IMR-90 (cell line): ENCODE data around the gene ST6GAL2. TPM values are rescaled to one million over a fixed set of nuclear protein-coding genes. Genes with fewer than 3 reads are reported as not detected.

Source experiments
- ATAC-seq: fragments of 200-7000 bp; cut with Tn5 transposase; 2 replicates; pipeline ENCODE4 v1.9.1; 2020; ENCODE audit warnings: low read depth, mild to moderate bottlenecking, moderate library complexity
- BruUV-seq: library from RNA; stranded (reverse); fragments of 400-500 nt; replicated peaks from 2 replicates; lab custom pipeline; 2021; lab: Mats Ljungman, UMichigan
- CTCF ChIA-PET: fragments of 300-600 bp; formaldehyde crosslinking; extraction: SDS; loops from one replicate; lab custom pipeline; 2021; ENCODE audit warnings: antibody characterized with exemption; lab: Yijun Ruan, JAX
- POLR2A ChIA-PET: fragments of 300-600 bp; sonication (Branson Sonifier 250); formaldehyde crosslinking; loops from one replicate; lab custom pipeline; 2022; ENCODE audit warnings: antibody characterized with exemption; ENCODE audit not compliant: unreplicated experiment; lab: Charles Lee
- DNase-seq: peaks from one replicate; pipeline ENCODE4 v3.0.0; 2013
- H2AFZ ChIP-seq: replicated peaks from 2 replicates; pipeline ENCODE3; 2013; ENCODE audit warnings: low read length, mild to moderate bottlenecking; ENCODE audit not compliant: poor library complexity
- H2AK5ac ChIP-seq: 2 replicates; pipeline ENCODE4 v1.6.1; 2013; ENCODE audit warnings: low read depth, low read length, inconsistent platforms
- H2AK9ac ChIP-seq: replicated peaks from 2 replicates; pipeline ENCODE3; 2013; ENCODE audit warnings: mild to moderate bottlenecking, low read depth, low read length, moderate library complexity; ENCODE audit not compliant: poor library complexity
- H2BK120ac ChIP-seq: 2 replicates; pipeline ENCODE4 v1.6.1; 2013; ENCODE audit warnings: low read depth, low read length, inconsistent platforms
- H2BK15ac ChIP-seq: 3 replicates; pipeline ENCODE4 v1.6.1; 2013; ENCODE audit warnings: low read depth, low read length, inconsistent platforms
- H2BK20ac ChIP-seq: 2 replicates; pipeline ENCODE4 v1.6.1; 2013; ENCODE audit warnings: low read depth, mild to moderate bottlenecking, inconsistent platforms, low read length, moderate library complexity
- H2BK5ac ChIP-seq: 2 replicates; pipeline ENCODE4 v1.6.1; 2013; ENCODE audit warnings: mild to moderate bottlenecking, low read depth, low read length, inconsistent platforms; ENCODE audit not compliant: poor library complexity, severe bottlenecking
- H3K14ac ChIP-seq: replicated peaks from 2 replicates; pipeline ENCODE4 v1.6.1; 2013; ENCODE audit warnings: low read depth, low read length, inconsistent platforms
- H3K18ac ChIP-seq: 2 replicates; pipeline ENCODE4 v1.6.1; 2013; ENCODE audit warnings: low read depth, low read length, control low read depth
- H3K23ac ChIP-seq: 2 replicates; pipeline ENCODE4 v1.6.1; 2013; ENCODE audit warnings: low read depth, low read length, inconsistent platforms
- H3K27ac ChIP-seq: 2 replicates; pipeline ENCODE4 v1.5.1; 2013; ENCODE audit warnings: mild to moderate bottlenecking, control low read depth, low read length; ENCODE audit not compliant: insufficient read depth
- H3K27me3 ChIP-seq: 2 replicates; pipeline ENCODE4 v1.6.1; 2013; ENCODE audit warnings: low read length; ENCODE audit not compliant: control insufficient read depth, insufficient read depth
- H3K36me3 ChIP-seq: 2 replicates; pipeline ENCODE4 v1.6.1; 2013; ENCODE audit warnings: low read length, mixed read lengths; ENCODE audit not compliant: control insufficient read depth, insufficient read depth
- H3K4ac ChIP-seq: 2 replicates; pipeline ENCODE4 v1.6.1; 2013; ENCODE audit warnings: low read depth, low read length, inconsistent platforms
- H3K4me1 ChIP-seq: 2 replicates; pipeline ENCODE4 v1.6.1; 2013; ENCODE audit warnings: low read length, mixed read lengths; ENCODE audit not compliant: control insufficient read depth, insufficient read depth
- H3K4me2 ChIP-seq: 2 replicates; pipeline ENCODE4 v1.6.1; 2013; ENCODE audit warnings: low read depth, mild to moderate bottlenecking, control low read depth, low read length, moderate library complexity
- H3K4me3 ChIP-seq: 2 replicates; pipeline ENCODE4 v1.5.1; 2013; ENCODE audit warnings: low read depth, mild to moderate bottlenecking, control low read depth, low read length, moderate library complexity; ENCODE audit not compliant: insufficient read depth
- H3K56ac ChIP-seq: 2 replicates; pipeline ENCODE4 v1.6.1; 2013; ENCODE audit warnings: low read length, inconsistent platforms; ENCODE audit not compliant: insufficient read depth; ENCODE audit errors: extremely low read depth
- H3K79me1 ChIP-seq, 2 experiments: 2 replicates each; pipeline ENCODE4 v1.6.1; 2013; ENCODE audit warnings: low read length in 2 of 2, inconsistent platforms in 1 of 2, low read depth in 1 of 2
- H3K9ac ChIP-seq: 2 replicates; pipeline ENCODE4 v1.6.1; 2013; ENCODE audit warnings: low read depth, low read length, control low read depth
- H3K9me1 ChIP-seq: 2 replicates; pipeline ENCODE4 v1.6.1; 2013; ENCODE audit warnings: low read length, inconsistent platforms; ENCODE audit not compliant: insufficient read depth
- H3K9me3 ChIP-seq: 2 replicates; pipeline ENCODE4 v1.6.1; 2013; ENCODE audit warnings: low read length; ENCODE audit not compliant: control insufficient read depth, insufficient read depth
- H4K20me1 ChIP-seq: 2 replicates; pipeline ENCODE4 v1.6.1; 2013; ENCODE audit warnings: low read length, inconsistent platforms; ENCODE audit not compliant: insufficient read depth
- H4K5ac ChIP-seq: 2 replicates; pipeline ENCODE4 v1.6.1; 2013; ENCODE audit warnings: mild to moderate bottlenecking, low read depth, low read length, control low read depth
- H4K8ac ChIP-seq, 2 experiments: 2 replicates each; pipeline ENCODE4 v1.6.1; 2013; ENCODE audit warnings: low read depth in 2 of 2, low read length in 2 of 2, control low read depth in 1 of 2, inconsistent platforms in 1 of 2
- H4K91ac ChIP-seq: 2 replicates; pipeline ENCODE4 v1.6.1; 2013; ENCODE audit warnings: low read depth, low read length, inconsistent platforms; ENCODE audit not compliant: insufficient read depth
- BHLHE40 ChIP-seq: fragments of 150-350 bp; IDR thresholded peaks from 2 replicates; pipeline ENCODE4 v1.6.1; 2016; ENCODE audit warnings: mild to moderate bottlenecking, low read depth, low read length
- CEBPB ChIP-seq: IDR thresholded peaks from 2 replicates; pipeline ENCODE4 v1.6.1; 2012; ENCODE audit warnings: low read depth, low read length, improper control_type of control experiment
- CHD1 ChIP-seq: IDR thresholded peaks from 2 replicates; pipeline ENCODE4 v1.6.1; 2012; ENCODE audit warnings: low read depth, low read length, improper control_type of control experiment
- FOS ChIP-seq: fragments of 150-350 bp; IDR thresholded peaks from 2 replicates; pipeline ENCODE4 v1.6.1; 2016; ENCODE audit warnings: low read depth, low read length
- MAFK ChIP-seq: IDR thresholded peaks from 2 replicates; pipeline ENCODE4 v1.6.1; 2012; ENCODE audit warnings: low read depth, low read length, improper control_type of control experiment
- MAZ ChIP-seq: IDR thresholded peaks from 2 replicates; pipeline ENCODE4 v1.6.1; 2012; ENCODE audit warnings: low read depth, mild to moderate bottlenecking, low read length, improper control_type of control experiment, moderate library complexity, borderline replicate concordance
- MXI1 ChIP-seq: IDR thresholded peaks from 2 replicates; pipeline ENCODE4 v1.6.1; 2012; ENCODE audit warnings: low read depth, mild to moderate bottlenecking, low read length, moderate library complexity, borderline replicate concordance
- NFE2L2 ChIP-seq: fragments of 150-350 bp; IDR thresholded peaks from 2 replicates; pipeline ENCODE4 v1.6.1; 2016; ENCODE audit warnings: low read depth, mild to moderate bottlenecking, low read length
- POLR2A ChIP-seq: IDR thresholded peaks from 2 replicates; pipeline ENCODE4 v1.6.1; 2012; ENCODE audit warnings: mild to moderate bottlenecking, low read depth, low read length
- RAD21 ChIP-seq: IDR thresholded peaks from 2 replicates; pipeline ENCODE4 v1.6.1; 2012; ENCODE audit warnings: low read length, improper control_type of control experiment
- RCOR1 ChIP-seq: IDR thresholded peaks from 2 replicates; pipeline ENCODE4 v1.6.1; 2012; ENCODE audit warnings: mild to moderate bottlenecking, low read length, improper control_type of control experiment; ENCODE audit not compliant: insufficient replicate concordance
- RFX5 ChIP-seq: IDR thresholded peaks from 2 replicates; pipeline ENCODE4 v1.8.0; 2012; ENCODE audit warnings: low read depth, mild to moderate bottlenecking, low read length, moderate library complexity
- SMC3 ChIP-seq: fragments of 150-350 bp; IDR thresholded peaks from 2 replicates; pipeline ENCODE4 v1.6.1; 2016; ENCODE audit warnings: low read depth, mild to moderate bottlenecking, antibody characterized with exemption, low read length, moderate library complexity
- WGBS, 2 experiments: methylation state at CpG; one replicate each; pipeline versions ENCODE4 v1.1.5 to v1.1.7; 2013; ENCODE audit warnings: missing lambda C conversion rate in 2 of 2; ENCODE audit not compliant: insufficient read length in 1 of 2; ENCODE audit errors: extremely low coverage in 2 of 2; 5-methylcytosine and 5-hydroxymethylcytosine counted together
- dilution Hi-C: fragments of 300-500 bp; cut with HindIII; formaldehyde crosslinking; loops from one replicate; pipeline ENCODE4 v1.14.3; 2018; ENCODE audit warnings: low sequenced_read_pairs; ENCODE audit not compliant: unreplicated experiment
- in situ Hi-C: fragments of 300-500 bp; cut with MboI; formaldehyde crosslinking; loops from 3 replicates; pipeline ENCODE4 v1.14.3; 2019; ENCODE audit warnings: low sequenced_read_pairs, inconsistent platforms, mixed read lengths
- intact Hi-C: fragments of 100-400 bp; cut with micrococcal nuclease; formaldehyde crosslinking; loops from 2 replicates; pipeline ENCODE4 v1.10.0; 2022
- polyA plus RNA-seq, 3 experiments: library from polyadenylated mRNA; depleted of rRNA; stranded (reverse); fragments of >200 nt; gene quantifications; 2 replicates each; pipeline ENCODE4 v1.2.3, GENCODE V29; 2012; ENCODE audit warnings: low replicate concordance in 1 of 3
- total RNA-seq: library from RNA; depleted of rRNA; stranded (reverse); fragments of >200 nt; gene quantifications from 2 replicates; pipeline ENCODE4 v1.2.3, GENCODE V29; 2012
- TF ChIP-seq, protein P1 (sequence below): fragments of 150-350 bp; IDR thresholded peaks from 2 replicates; pipeline ENCODE4 v1.6.1; 2017; ENCODE audit warnings: mild to moderate bottlenecking, antibody characterized with exemption, low read length, low read depth
- TF ChIP-seq, protein P2 (sequence below): fragments of 150-350 bp; IDR thresholded peaks from 2 replicates; pipeline ENCODE4 v1.6.1; 2016; ENCODE audit warnings: low read depth, mild to moderate bottlenecking, low read length, moderate library complexity, borderline replicate concordance
- TF ChIP-seq, protein P3 (sequence below): conservative IDR thresholded peaks from 2 replicates; pipeline ENCODE4 v1.5.1; 2012; ENCODE audit warnings: mild to moderate bottlenecking, low read depth, low read length, improper control_type of control experiment

The ST6GAL2 gene
- total and polyA plus RNA-seq, 2 of the 4 experiments (the other 2 are of a cell fraction): not detected

DNA sequence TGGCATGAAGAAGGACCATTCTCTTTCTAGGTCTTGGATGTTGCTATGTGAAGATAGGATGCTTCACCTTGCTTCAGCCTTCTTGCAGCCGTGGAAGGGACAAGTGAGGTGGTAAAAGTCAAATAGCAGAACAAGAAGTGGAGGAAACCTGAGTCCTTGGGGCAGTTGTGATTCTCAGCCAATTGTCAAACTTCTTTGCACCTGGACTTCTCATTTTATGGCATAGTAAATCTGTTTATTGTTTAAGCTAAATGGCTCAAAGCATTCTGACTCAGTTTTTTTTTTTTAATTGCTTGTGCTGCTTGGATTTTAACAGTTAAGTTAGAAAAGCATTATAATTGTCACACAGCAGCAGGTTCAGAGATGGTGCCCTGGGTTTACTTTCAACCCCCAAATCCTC lies 33.0 kb upstream of the ST6GAL2 start:
- WGBS, 2 experiments: no CpG with 5 or more reads among the region's 1 CpG
- H3K4ac ChIP-seq: no peak overlapping the region
- H2AK5ac ChIP-seq: no peak overlapping the region
- no TSS peak for BruUV-seq
- H2AFZ ChIP-seq: no peak overlapping the region
- TF ChIP-seq FOS (no peak), RFX5 (no peak), CHD1 (no peak), MAFK (no peak), SMC3 (no peak), RCOR1 (no peak), BHLHE40 (no peak), CEBPB (no peak), MXI1 (no peak), RAD21 (no peak), POLR2A (no peak), MAZ (no peak), NFE2L2 (no peak)
- TF ChIP-seq, protein P1, sequence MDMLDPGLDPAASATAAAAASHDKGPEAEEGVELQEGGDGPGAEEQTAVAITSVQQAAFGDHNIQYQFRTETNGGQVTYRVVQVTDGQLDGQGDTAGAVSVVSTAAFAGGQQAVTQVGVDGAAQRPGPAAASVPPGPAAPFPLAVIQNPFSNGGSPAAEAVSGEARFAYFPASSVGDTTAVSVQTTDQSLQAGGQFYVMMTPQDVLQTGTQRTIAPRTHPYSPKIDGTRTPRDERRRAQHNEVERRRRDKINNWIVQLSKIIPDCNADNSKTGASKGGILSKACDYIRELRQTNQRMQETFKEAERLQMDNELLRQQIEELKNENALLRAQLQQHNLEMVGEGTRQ: no peak
- TF ChIP-seq, protein P2, sequence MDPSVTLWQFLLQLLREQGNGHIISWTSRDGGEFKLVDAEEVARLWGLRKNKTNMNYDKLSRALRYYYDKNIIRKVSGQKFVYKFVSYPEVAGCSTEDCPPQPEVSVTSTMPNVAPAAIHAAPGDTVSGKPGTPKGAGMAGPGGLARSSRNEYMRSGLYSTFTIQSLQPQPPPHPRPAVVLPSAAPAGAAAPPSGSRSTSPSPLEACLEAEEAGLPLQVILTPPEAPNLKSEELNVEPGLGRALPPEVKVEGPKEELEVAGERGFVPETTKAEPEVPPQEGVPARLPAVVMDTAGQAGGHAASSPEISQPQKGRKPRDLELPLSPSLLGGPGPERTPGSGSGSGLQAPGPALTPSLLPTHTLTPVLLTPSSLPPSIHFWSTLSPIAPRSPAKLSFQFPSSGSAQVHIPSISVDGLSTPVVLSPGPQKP: no peak
- TF ChIP-seq, protein P3, sequence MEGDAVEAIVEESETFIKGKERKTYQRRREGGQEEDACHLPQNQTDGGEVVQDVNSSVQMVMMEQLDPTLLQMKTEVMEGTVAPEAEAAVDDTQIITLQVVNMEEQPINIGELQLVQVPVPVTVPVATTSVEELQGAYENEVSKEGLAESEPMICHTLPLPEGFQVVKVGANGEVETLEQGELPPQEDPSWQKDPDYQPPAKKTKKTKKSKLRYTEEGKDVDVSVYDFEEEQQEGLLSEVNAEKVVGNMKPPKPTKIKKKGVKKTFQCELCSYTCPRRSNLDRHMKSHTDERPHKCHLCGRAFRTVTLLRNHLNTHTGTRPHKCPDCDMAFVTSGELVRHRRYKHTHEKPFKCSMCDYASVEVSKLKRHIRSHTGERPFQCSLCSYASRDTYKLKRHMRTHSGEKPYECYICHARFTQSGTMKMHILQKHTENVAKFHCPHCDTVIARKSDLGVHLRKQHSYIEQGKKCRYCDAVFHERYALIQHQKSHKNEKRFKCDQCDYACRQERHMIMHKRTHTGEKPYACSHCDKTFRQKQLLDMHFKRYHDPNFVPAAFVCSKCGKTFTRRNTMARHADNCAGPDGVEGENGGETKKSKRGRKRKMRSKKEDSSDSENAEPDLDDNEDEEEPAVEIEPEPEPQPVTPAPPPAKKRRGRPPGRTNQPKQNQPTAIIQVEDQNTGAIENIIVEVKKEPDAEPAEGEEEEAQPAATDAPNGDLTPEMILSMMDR: no peak
- CTCF ChIA-PET: no interaction called here
- POLR2A ChIA-PET: no interaction called here
- no peak overlapping the region for H4K5ac ChIP-seq
- no peaks in the 10 kb centered on the region for H3K4me1 ChIP-seq
- H3K14ac ChIP-seq: no peak overlapping the region
- in situ Hi-C loops: no loop called here
- H4K8ac ChIP-seq: no peak overlapping the region
- no peak for ATAC-seq
- H3K56ac ChIP-seq: no peak overlapping the region
- no peak overlapping the region for H2AK9ac ChIP-seq
- no peaks in the 10 kb centered on the region for H3K36me3 ChIP-seq
- no peaks in the 10 kb centered on the region for H4K20me1 ChIP-seq
- H3K9me1 ChIP-seq: no peaks in the 10 kb centered on the region
- H2BK5ac ChIP-seq: no peak overlapping the region
- H4K91ac ChIP-seq: no peak overlapping the region
- no peak overlapping the region for H3K9ac ChIP-seq
- peaks cover 2% of the 10 kb centered on the region; the same call in 1 of the 2 replicates for H3K9me3 ChIP-seq
- no peak overlapping the region for H3K4me2 ChIP-seq
- H3K27ac ChIP-seq: no peak overlapping the region
- no peaks in the 10 kb centered on the region for H3K27me3 ChIP-seq
- H2BK15ac ChIP-seq: no peak overlapping the region
- intact Hi-C loops: no loop called here
- no peak overlapping the region for H3K4me3 ChIP-seq
- no peak for DNase-seq
- no peak overlapping the region for H3K23ac ChIP-seq
- H3K79me1 ChIP-seq: no peaks in the 10 kb centered on the region
- H2BK20ac ChIP-seq: no peak overlapping the region
- H3K18ac ChIP-seq: no peak overlapping the region
- dilution Hi-C loops: no loop called here
- H2BK120ac ChIP-seq: no peak overlapping the region
